ENCODE measurements around the gene TOX2. TPM values are rescaled to one million over a fixed set of nuclear protein-coding genes. Genes with fewer than 3 reads are reported as not detected.
A peak's percentile ranks its signal among the peaks of the same experiment; 100 is the strongest.

Gene TOX2
- total RNA-seq, 1 donor: 5.2 TPM

DNA sequence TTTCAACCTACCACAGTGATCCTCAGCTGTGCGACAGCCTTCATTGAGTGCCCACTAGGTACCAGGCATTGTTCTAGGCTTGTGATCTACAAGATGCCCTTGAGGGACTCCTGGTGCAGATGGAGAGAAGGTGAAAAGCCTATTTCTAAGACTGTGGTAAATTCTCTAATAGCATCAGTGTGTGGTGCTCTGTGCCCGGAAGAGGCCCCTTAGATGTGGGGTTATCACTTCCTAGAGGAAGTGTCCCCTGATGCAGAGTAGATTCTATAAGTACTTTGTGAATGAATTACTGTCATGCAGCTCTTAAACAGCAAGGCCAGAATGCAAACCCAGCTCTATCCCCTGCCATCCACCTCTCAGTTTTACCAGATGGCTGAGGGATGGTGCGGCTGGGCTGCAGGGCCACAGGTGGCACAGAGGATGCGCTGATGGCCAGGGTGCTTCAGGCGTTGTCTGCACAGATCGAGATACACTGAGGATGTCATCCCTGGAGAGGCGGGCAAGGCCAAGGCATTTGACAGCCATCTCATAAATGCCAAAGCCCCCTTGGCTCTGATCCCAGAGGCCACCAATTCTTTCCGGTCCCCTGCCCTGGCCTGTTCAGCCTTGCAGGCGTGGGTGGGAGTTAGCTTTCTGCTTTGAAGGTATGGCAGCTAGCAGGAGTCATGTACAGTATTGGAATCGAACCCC is 96.7 kb downstream of the TOX2 start:
- TF ChIP-seq CTCF (IDR thresholded peaks at IDR 0.05; ENCODE audit: insufficient read depth, low read length): no peak
- DNase-seq (ENCODE audit: low read depth): no peak
- no peak overlapping the region for H3K4me3 ChIP-seq (ENCODE audit: low read depth, low read length)

GRCh38 chr20:44012466-44013226 is 98.0 kb downstream of the TOX2 start:
- H3K4me3 ChIP-seq (ENCODE audit: low read depth, low read length): no peak overlapping the region
- no peak for DNase-seq (ENCODE audit: low read depth)
- TF ChIP-seq CTCF (IDR thresholded peaks at IDR 0.05; ENCODE audit: insufficient read depth, low read length): no peak

GRCh38 chr20:44014807-44015732 is 100.4 kb downstream of the TOX2 start:
- peak; percentile 43 for DNase-seq (ENCODE audit: low read depth)
- no peak overlapping the region for H3K4me3 ChIP-seq (ENCODE audit: low read depth, low read length)

DNA sequence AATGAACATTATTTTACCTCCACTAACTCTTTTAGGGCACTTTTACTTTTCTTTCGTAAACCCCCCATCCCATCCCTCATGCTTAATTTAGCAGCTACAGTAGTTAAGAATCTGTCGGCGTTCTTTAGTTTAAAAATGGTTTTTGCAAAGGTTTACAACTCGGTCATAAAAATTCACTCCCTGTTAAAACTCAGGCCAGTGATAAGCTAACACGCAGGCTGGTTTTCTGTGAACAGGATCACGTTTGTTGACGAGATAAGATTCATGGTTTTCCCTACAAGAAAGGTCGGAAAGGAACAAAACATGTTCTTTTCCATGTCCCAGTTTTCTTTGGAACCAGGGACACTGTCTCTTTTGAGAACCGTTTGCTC is 101.1 kb downstream of the TOX2 start:
- DNase-seq (ENCODE audit: low read depth): no peak
- H3K4me3 ChIP-seq (ENCODE audit: low read depth, low read length): no peak overlapping the region
- no peak for TF ChIP-seq CTCF (IDR thresholded peaks at IDR 0.05; ENCODE audit: insufficient read depth, low read length)

More at GRCh38 chr20:44014807-44015732, 100.4 kb downstream of the TOX2 start:
- no peak for TF ChIP-seq CTCF (IDR thresholded peaks at IDR 0.05; ENCODE audit: insufficient read depth, low read length)

GRCh38 chr20:44016525-44016924 is 101.9 kb downstream of the TOX2 start:
- H3K4me3 ChIP-seq (ENCODE audit: low read depth, low read length): no peak overlapping the region
- TF ChIP-seq CTCF (IDR thresholded peaks at IDR 0.05; ENCODE audit: insufficient read depth, low read length): no peak
- no peak for DNase-seq (ENCODE audit: low read depth)

DNA sequence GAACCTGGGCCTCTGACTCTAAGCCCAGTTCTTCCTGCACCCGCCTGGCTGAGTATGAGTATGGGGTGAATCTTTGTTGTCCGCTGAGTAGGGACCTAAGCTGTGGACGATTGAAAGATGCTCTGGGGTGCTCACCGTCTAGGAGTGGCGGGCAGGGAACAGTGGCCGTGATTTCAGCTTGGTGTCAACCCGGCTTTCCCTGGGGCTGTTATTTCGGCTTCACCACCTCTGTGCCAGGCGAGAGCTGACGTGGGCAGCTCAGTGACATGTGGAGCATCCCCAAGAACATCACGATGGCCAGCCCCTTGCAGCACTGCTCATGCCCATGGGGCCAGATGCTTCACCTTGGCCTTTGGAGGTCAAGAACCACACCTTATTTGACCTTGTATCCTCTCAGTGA is 102.6 kb downstream of the TOX2 start:
- H3K4me3 ChIP-seq (ENCODE audit: low read depth, low read length): no peak overlapping the region
- no peak for TF ChIP-seq CTCF (IDR thresholded peaks at IDR 0.05; ENCODE audit: insufficient read depth, low read length)
- no peak for DNase-seq (ENCODE audit: low read depth)
